ENCODE measurements around the gene SNORC.

SNORC gene

DNA sequence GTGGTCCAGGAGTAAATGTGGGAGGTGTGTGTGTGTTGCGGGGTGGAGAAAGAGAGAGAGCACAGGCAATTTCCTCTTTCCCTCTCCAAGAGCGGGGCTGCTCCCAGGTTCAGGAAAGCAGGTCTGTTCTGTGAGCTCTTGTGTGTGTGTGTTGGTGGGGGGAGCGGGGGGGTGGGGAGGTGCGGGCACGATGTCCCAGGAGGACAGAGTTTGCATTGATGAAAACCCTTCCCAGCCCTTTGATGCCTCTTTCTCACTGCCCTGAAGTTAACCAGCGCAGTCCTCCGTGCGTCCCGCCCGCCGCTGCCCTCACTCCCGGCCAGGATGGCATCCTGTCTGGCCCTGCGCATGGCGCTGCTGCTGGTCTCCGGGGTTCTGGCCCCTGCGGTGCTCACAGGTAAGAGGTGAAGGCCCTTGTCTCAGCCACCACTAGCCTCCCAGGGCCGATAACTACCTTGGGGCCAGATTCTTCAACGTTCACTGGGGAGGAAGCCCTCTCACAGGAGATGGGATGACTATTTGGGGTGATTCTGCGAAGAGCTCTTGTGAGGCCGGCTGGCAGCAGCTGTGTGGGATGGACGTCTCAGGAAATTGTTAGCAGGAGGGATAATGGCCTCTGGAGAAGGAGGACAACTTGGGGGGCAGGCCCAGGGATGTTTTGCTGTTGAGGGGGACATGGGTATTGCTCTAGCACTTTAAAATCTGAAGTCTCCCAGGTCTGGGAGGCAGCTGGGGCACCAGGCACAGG lies at the start of gene SNORC:
Gene SNORC, plus strand, starts transcription at position 247 of the 748 bp plus-strand sequence. Its CDS starts 78 bp downstream, at position 325.
- no peak within 1 kb of the TSS for H3K4me3 ChIP-seq (ENCODE audit: low read length)
- no CpG with 5 or more reads among the region's 21 CpGs for WGBS (ENCODE audit: insufficient coverage, insufficient read length)
- no peaks in the 10 kb centered on the region for H3K9me3 ChIP-seq (ENCODE audit: control insufficient read depth, insufficient read depth, low read length)
- no peaks in the 10 kb centered on the region; the same call in 1 of the 2 replicates for H3K4me1 ChIP-seq (ENCODE audit: control insufficient read depth, insufficient read depth, low read length)
- H3K27me3 ChIP-seq (ENCODE audit: control insufficient read depth, insufficient read depth, low read length) = no peaks in the 10 kb centered on the region
- H3K36me3 ChIP-seq (ENCODE audit: control insufficient read depth, insufficient read depth, low read length) = no peaks in the 10 kb centered on the region
- no peak within 1 kb of the TSS for H3K27ac ChIP-seq (ENCODE audit: low read length)
- DNase-seq (ENCODE audit: low read depth, low spot score) = no peak

DNA sequence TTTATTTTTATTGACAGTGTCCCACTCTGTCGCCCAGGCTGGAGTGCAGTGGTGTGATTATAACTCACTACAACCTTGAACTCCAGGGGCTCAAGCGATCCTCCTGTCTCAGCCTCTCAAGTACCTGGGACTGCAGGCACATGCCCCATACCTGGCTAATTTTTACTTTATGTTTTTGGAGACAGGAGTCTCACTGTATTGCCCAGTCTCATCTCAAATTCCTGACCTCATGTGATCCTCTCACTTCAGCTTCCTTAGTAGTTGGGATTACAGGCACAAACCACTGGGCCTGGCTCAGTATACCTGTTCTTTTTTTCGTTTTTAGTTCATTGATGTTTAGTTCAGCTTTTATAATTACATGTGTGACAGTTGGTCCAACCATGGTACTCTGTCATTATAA lies 40.1 kb upstream of the SNORC start:
- H3K4me3 ChIP-seq (ENCODE audit: low read length) = no peak overlapping the region
- H3K27me3 ChIP-seq (ENCODE audit: control insufficient read depth, insufficient read depth, low read length) = no peaks in the 10 kb centered on the region
- H3K9me3 ChIP-seq (ENCODE audit: control insufficient read depth, insufficient read depth, low read length) = no peaks in the 10 kb centered on the region
- DNase-seq (ENCODE audit: low read depth, low spot score) = no peak
- H3K36me3 ChIP-seq (ENCODE audit: control insufficient read depth, insufficient read depth, low read length) = peaks cover 12% of the 10 kb centered on the region; the same call in 1 of the 2 replicates
- H3K4me1 ChIP-seq (ENCODE audit: control insufficient read depth, insufficient read depth, low read length) = no peaks in the 10 kb centered on the region
- no CpG with 5 or more reads among the region's 3 CpGs for WGBS (ENCODE audit: insufficient coverage, insufficient read length)
- no peak overlapping the region for H3K27ac ChIP-seq (ENCODE audit: low read length)

DNA sequence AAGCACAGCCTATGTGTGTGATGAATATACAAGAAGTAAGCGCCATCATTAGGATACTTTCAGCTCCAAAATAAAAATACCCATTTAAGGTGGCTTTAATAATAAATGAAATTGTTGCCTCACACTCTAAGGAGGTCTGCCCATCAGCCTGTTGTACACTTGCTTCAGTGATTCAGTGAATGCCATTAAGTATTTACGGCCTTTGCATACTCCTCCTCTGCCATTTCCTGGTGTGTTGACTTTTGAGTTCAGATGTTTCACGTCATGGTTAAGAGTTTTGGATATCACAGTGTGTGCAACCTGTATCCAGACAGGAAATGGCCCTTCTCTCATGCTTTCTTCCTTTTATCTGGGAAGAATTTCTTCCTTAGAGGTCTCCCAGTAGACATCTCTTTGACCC lies 38.6 kb upstream of the SNORC start:
- no CpG with 5 or more reads among the region's 3 CpGs for WGBS (ENCODE audit: insufficient coverage, insufficient read length)
- no peak for DNase-seq (ENCODE audit: low read depth, low spot score)
- Histone ChIP-seq H3K4me3 (ENCODE audit: low read length) (no peak overlapping the region), H3K9me3 (ENCODE audit: control insufficient read depth, insufficient read depth, low read length) (no peaks in the 10 kb centered on the region), H3K4me1 (ENCODE audit: control insufficient read depth, insufficient read depth, low read length) (no peaks in the 10 kb centered on the region), H3K36me3 (ENCODE audit: control insufficient read depth, insufficient read depth, low read length) (peaks cover 12% of the 10 kb centered on the region; the same call in 1 of the 2 replicates), H3K27ac (ENCODE audit: low read length) (no peak overlapping the region), H3K27me3 (ENCODE audit: control insufficient read depth, insufficient read depth, low read length) (no peaks in the 10 kb centered on the region)

DNA sequence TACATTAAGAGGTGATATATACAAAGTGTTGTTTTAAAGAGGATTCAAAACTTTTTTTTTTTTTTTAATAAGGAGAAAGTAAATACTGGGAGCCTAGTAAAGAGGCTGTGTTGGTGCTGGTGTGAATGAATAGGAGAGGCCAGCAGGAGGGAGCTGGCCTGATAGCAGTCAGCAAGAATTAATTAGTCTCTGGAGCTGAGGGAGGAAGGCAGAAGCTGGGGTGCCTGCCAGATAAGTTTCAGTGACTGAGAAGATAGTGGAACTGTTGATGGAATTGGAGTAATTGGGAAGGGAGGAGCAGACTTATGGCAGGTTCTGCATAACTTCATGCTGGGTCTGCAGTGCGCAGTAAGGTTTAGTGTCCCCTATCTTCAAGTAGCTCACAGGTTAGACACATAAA lies 36.2 kb upstream of the SNORC start:
- Histone ChIP-seq H3K4me3 (ENCODE audit: low read length) (no peak overlapping the region), H3K9me3 (ENCODE audit: control insufficient read depth, insufficient read depth, low read length) (no peaks in the 10 kb centered on the region; the same call in 1 of the 2 replicates), H3K36me3 (ENCODE audit: control insufficient read depth, insufficient read depth, low read length) (peaks cover 12% of the 10 kb centered on the region; the same call in 1 of the 2 replicates), H3K27me3 (ENCODE audit: control insufficient read depth, insufficient read depth, low read length) (no peaks in the 10 kb centered on the region), H3K27ac (ENCODE audit: low read length) (no peak overlapping the region), H3K4me1 (ENCODE audit: control insufficient read depth, insufficient read depth, low read length) (no peaks in the 10 kb centered on the region)
- no peak for DNase-seq (ENCODE audit: low read depth, low spot score)
- no CpG with 5 or more reads among the region's 1 CpG for WGBS (ENCODE audit: insufficient coverage, insufficient read length)

DNA sequence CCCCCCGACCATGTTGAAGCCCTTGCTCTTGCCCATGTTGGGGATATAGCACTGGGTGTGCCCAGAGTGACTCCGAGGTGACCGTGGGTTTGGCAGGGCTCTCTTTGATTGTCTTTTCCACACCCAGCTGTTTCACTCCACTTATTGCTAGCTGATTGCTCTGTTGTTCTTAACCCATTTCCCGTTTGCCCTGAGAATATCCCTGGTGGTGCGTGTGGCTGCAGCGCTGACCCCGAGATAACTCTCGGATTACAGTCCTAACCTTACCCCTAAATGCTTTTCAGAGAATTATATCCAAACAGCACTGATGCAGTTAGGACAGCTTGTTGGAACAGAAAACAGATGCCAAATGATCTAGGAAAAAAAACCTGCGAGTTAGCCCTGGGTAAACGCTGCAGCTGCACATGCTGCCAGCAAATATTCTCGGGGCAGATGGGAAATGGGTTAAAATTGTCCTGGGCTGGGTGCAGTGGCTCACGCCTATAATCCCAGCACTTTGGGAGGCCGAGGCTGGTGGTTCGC lies 34.3 kb upstream of the SNORC start:
- no peak for DNase-seq (ENCODE audit: low read depth, low spot score)
- no peak overlapping the region for H3K4me3 ChIP-seq (ENCODE audit: low read length)
- no peak overlapping the region for H3K27ac ChIP-seq (ENCODE audit: low read length)
- H3K4me1 ChIP-seq (ENCODE audit: control insufficient read depth, insufficient read depth, low read length) = no peaks in the 10 kb centered on the region
- no peaks in the 10 kb centered on the region; the same call in 1 of the 2 replicates for H3K9me3 ChIP-seq (ENCODE audit: control insufficient read depth, insufficient read depth, low read length)
- no peaks in the 10 kb centered on the region for H3K27me3 ChIP-seq (ENCODE audit: control insufficient read depth, insufficient read depth, low read length)
- H3K36me3 ChIP-seq (ENCODE audit: control insufficient read depth, insufficient read depth, low read length) = peaks cover 16% of the 10 kb centered on the region; the same call in 1 of the 2 replicates
- WGBS (ENCODE audit: insufficient coverage, insufficient read length) = no CpG with 5 or more reads among the region's 14 CpGs

DNA sequence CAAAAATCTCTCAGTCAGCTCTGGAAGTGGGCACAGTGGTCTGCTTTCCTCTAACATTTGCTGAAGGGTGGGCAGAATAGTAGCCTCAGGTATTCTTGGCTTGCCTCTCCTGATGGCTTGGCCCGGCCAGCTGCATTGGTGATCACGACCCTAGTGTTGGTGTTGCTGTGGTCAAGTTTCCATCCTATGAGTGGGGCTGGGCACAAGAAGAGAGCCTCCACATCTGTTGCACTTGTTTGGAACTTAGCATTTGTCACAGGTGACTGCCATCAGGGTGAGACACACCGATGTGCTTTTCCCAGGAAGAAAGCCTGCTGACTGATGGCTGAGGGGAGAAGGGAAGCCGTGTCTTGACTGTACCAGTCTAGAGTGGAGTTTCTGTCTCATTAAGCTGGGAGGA lies 33.1 kb upstream of the SNORC start:
- no peaks in the 10 kb centered on the region; the same call in 1 of the 2 replicates for H3K9me3 ChIP-seq (ENCODE audit: control insufficient read depth, insufficient read depth, low read length)
- H3K36me3 ChIP-seq (ENCODE audit: control insufficient read depth, insufficient read depth, low read length) = peaks cover 14% of the 10 kb centered on the region; the same call in 1 of the 2 replicates
- no peaks in the 10 kb centered on the region for H3K4me1 ChIP-seq (ENCODE audit: control insufficient read depth, insufficient read depth, low read length)
- no peak for DNase-seq (ENCODE audit: low read depth, low spot score)
- H3K27me3 ChIP-seq (ENCODE audit: control insufficient read depth, insufficient read depth, low read length) = no peaks in the 10 kb centered on the region
- H3K4me3 ChIP-seq (ENCODE audit: low read length) = no peak overlapping the region
- H3K27ac ChIP-seq (ENCODE audit: low read length) = no peak overlapping the region
- WGBS (ENCODE audit: insufficient coverage, insufficient read length) = no CpG with 5 or more reads among the region's 4 CpGs

DNA sequence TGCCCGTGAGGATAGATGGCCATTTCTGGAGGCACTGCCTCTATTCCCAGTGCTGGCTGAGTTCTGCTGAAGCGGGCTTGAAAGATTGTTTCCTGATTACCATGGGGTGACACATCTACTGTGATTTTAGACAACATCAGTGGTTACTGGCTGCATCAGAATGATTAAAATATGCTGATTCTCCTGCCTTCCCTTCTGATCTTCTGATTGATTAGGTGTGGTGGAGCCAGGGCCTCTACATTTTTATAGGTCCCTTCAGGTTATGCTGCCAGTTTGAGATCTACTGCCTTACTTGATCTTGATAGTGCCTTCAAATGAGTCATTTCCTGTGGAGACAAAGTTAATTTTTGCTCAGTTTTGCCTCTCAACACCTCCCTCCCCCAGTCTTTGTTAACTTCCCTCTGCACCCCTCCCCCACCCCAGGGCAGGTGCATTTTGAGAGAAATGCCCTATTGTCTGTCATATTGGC lies 31.6 kb upstream of the SNORC start:
- H3K27me3 ChIP-seq (ENCODE audit: control insufficient read depth, insufficient read depth, low read length) = no peaks in the 10 kb centered on the region
- H3K27ac ChIP-seq (ENCODE audit: low read length) = no peak overlapping the region
- DNase-seq (ENCODE audit: low read depth, low spot score) = no peak
- WGBS (ENCODE audit: insufficient coverage, insufficient read length) = no CpG with 5 or more reads among the region's 2 CpGs
- H3K4me1 ChIP-seq (ENCODE audit: control insufficient read depth, insufficient read depth, low read length) = no peaks in the 10 kb centered on the region
- H3K36me3 ChIP-seq (ENCODE audit: control insufficient read depth, insufficient read depth, low read length) = peaks cover 10% of the 10 kb centered on the region; the same call in 1 of the 2 replicates
- H3K4me3 ChIP-seq (ENCODE audit: low read length) = no peak overlapping the region
- H3K9me3 ChIP-seq (ENCODE audit: control insufficient read depth, insufficient read depth, low read length) = no peaks in the 10 kb centered on the region; the same call in 1 of the 2 replicates

DNA sequence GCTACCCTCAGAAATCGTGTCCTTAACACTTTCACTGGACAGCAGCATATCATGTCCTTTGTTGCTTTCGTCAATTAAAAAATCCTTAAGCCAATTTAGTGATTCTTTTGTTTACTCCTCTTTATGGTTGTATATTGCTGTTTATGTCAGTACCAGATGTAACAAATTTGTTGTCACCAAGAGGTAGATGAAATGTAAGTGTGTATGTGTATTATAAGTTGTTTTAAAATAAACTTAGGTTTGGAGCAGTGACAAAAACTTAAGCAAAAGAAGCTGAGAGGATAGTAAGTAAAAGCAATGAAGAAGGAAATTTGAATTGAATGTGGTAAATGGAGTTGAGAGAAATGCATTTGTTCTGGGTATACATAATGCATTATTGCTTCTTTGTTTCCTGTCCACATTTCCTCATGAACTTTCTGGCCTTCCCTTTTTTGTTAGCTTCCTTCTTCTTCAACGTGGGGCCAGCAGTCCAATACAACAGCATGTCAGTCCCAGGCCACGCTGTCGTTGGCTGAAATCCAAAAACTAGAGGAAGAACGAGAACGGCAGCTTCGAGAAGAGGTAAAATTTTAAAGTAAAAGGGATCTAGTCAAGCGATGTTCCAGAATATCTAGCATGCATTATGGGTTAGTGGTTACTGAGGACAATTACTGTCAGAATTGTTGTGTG lies 30.5 kb upstream of the SNORC start:
- Histone ChIP-seq H3K27me3 (ENCODE audit: control insufficient read depth, insufficient read depth, low read length) (no peaks in the 10 kb centered on the region), H3K4me3 (ENCODE audit: low read length) (no peak overlapping the region), H3K9me3 (ENCODE audit: control insufficient read depth, insufficient read depth, low read length) (no peaks in the 10 kb centered on the region; the same call in 1 of the 2 replicates), H3K4me1 (ENCODE audit: control insufficient read depth, insufficient read depth, low read length) (no peaks in the 10 kb centered on the region), H3K27ac (ENCODE audit: low read length) (no peak overlapping the region), H3K36me3 (ENCODE audit: control insufficient read depth, insufficient read depth, low read length) (peaks cover 6% of the 10 kb centered on the region; the same call in 1 of the 2 replicates)
- no CpG with 5 or more reads among the region's 9 CpGs for WGBS (ENCODE audit: insufficient coverage, insufficient read length)
- no peak for DNase-seq (ENCODE audit: low read depth, low spot score)

DNA sequence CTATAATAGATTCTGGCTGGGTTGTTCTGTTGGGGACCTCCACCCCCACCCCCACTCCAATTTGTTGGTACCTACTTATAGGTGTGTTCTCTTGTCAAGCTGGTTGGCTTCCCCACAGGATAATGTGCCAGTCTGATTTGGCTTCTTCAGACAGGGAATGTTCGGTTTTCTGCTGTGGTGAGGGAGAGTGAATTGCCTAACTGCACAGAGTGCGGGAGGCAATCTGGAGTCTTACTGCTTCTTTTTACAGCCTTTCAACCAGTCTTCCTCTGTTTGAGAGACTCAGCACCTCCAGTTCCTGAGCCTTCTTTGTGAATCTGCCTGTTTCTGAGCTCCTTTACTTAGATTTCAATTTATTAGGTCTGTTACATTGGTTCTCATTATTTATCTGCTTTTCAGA lies 27.4 kb upstream of the SNORC start:
- no peak for DNase-seq (ENCODE audit: low read depth, low spot score)
- no CpG with 5 or more reads among the region's 2 CpGs for WGBS (ENCODE audit: insufficient coverage, insufficient read length)
- H3K4me1 ChIP-seq (ENCODE audit: control insufficient read depth, insufficient read depth, low read length) = no peaks in the 10 kb centered on the region
- H3K4me3 ChIP-seq (ENCODE audit: low read length) = no peak overlapping the region
- no peaks in the 10 kb centered on the region for H3K27me3 ChIP-seq (ENCODE audit: control insufficient read depth, insufficient read depth, low read length)
- no peak overlapping the region for H3K27ac ChIP-seq (ENCODE audit: low read length)
- H3K9me3 ChIP-seq (ENCODE audit: control insufficient read depth, insufficient read depth, low read length) = no peaks in the 10 kb centered on the region; the same call in 1 of the 2 replicates
- peaks cover 12% of the 10 kb centered on the region; the same call in 1 of the 2 replicates for H3K36me3 ChIP-seq (ENCODE audit: control insufficient read depth, insufficient read depth, low read length)

DNA sequence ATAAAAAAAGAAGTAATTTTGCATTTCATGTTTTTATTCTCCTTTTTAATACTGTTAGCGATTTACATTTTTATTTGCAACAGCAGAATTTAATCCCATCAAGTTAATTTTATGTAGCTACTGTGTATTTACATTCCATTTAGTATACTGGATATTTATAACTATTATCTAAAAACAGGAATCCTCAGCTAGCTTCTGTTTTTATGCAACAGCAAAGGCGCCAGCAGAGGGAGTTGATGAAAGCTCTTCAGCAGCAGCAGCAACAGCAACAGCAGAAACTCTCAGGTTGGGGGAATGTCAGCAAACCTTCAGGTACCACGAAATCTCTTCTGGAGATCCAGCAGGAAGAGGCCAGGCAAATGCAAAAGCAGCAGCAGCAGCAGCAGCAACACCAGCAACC lies 26.2 kb upstream of the SNORC start:
- Histone ChIP-seq H3K4me1 (ENCODE audit: control insufficient read depth, insufficient read depth, low read length) (no peaks in the 10 kb centered on the region), H3K36me3 (ENCODE audit: control insufficient read depth, insufficient read depth, low read length) (peaks cover 14% of the 10 kb centered on the region; the same call in 1 of the 2 replicates), H3K27me3 (ENCODE audit: control insufficient read depth, insufficient read depth, low read length) (no peaks in the 10 kb centered on the region), H3K27ac (ENCODE audit: low read length) (no peak overlapping the region), H3K4me3 (ENCODE audit: low read length) (no peak overlapping the region), H3K9me3 (ENCODE audit: control insufficient read depth, insufficient read depth, low read length) (no peaks in the 10 kb centered on the region)
- DNase-seq (ENCODE audit: low read depth, low spot score) = no peak
- WGBS (ENCODE audit: insufficient coverage, insufficient read length) = no CpG with 5 or more reads among the region's 3 CpGs
